Activated CD4-positive, alpha-beta T cell treated with anti-CD3 and anti-CD28 coated beads, Interleukin-2, amount 10 ng/mL, durations not matched to agents 24 days and 14 days (primary cell): ENCODE data around the gene SLC11A2. TPM values are rescaled to one million over a fixed set of nuclear protein-coding genes. Genes with fewer than 3 reads are reported as not detected.

ENCODE experiments used
- DNase-seq: peaks from one replicate; pipeline ENCODE4 v3.0.0; 2022
- H3K27ac Mint-ChIP-seq: one replicate; pipeline ENCODE4 v1.8.0; 2022; ENCODE audit warnings: mild to moderate bottlenecking, mixed read lengths
- H3K27me3 Mint-ChIP-seq: one replicate; pipeline ENCODE4 v1.8.0; 2022; ENCODE audit warnings: mixed read lengths
- H3K36me3 Mint-ChIP-seq: one replicate; pipeline ENCODE4 v1.8.0; 2022; ENCODE audit warnings: low read depth, mild to moderate bottlenecking, mixed read lengths
- H3K4me1 Mint-ChIP-seq: one replicate; pipeline ENCODE4 v1.8.0; 2021; ENCODE audit warnings: mixed read lengths
- H3K4me3 Mint-ChIP-seq: one replicate; pipeline ENCODE4 v1.8.0; 2022; ENCODE audit warnings: mild to moderate bottlenecking, moderate library complexity, mixed read lengths
- H3K9me3 Mint-ChIP-seq: one replicate; pipeline ENCODE4 v1.8.0; 2021; ENCODE audit warnings: mixed read lengths
- intact Hi-C: fragments of 100-400 bp; cut with micrococcal nuclease; formaldehyde crosslinking; loops from one replicate; pipeline ENCODE4 v1.15.1; 2023
- total RNA-seq: library from RNA; stranded (reverse); gene quantifications from 2 replicates; pipeline ENCODE4 v1.2.3, GENCODE V29; 2022

The SLC11A2 gene
- 54.2 and 56.2 TPM in 2 replicates for total RNA-seq

- Mint-ChIP-seq H3K4me1 (peaks cover 45% of the 10 kb centered on the region), H3K27me3 (peaks cover 9% of the 10 kb centered on the region), H3K27ac (peak within 1 kb of the TSS; percentile 100), H3K4me3 (peak within 1 kb of the TSS; percentile 99), H3K9me3 (no peaks in the 10 kb centered on the region), H3K36me3 (peaks cover 15% of the 10 kb centered on the region)
- peak; percentile 98 for DNase-seq
- intact Hi-C loops: loop anchor here (1.0 to 10.0 kb wide), 9 partner anchors 15 to 621 kb away; partner anchors contain the start of genes BIN2, CSRNP2, DAZAP2 and LARP4
Observed at GRCh38 chr12:51025836-51026638, at the start of gene SLC11A2. Gene SLC11A2, minus strand, starts transcription at chr12:51026384. Its CDS starts 15,656 bp downstream, at chr12:51010728.

- no peaks in the 10 kb centered on the region for H3K27me3 Mint-ChIP-seq
- DNase-seq: no peak
- H3K4me1 Mint-ChIP-seq: peaks cover 15% of the 10 kb centered on the region
- no peak overlapping the region for H3K4me3 Mint-ChIP-seq
- intact Hi-C loops: no loop called here
- peaks cover 27% of the 10 kb centered on the region for H3K36me3 Mint-ChIP-seq
- no peaks in the 10 kb centered on the region for H3K9me3 Mint-ChIP-seq
- no peak overlapping the region for H3K27ac Mint-ChIP-seq
Observed at GRCh38 chr12:51075390-51075789, 49.2 kb upstream of the SLC11A2 start.

- H3K9me3 Mint-ChIP-seq: no peaks in the 10 kb centered on the region
- H3K27me3 Mint-ChIP-seq: no peaks in the 10 kb centered on the region
- no peak for DNase-seq
- peaks cover 40% of the 10 kb centered on the region for H3K36me3 Mint-ChIP-seq
- H3K4me3 Mint-ChIP-seq: no peak overlapping the region
- peaks cover 11% of the 10 kb centered on the region for H3K4me1 Mint-ChIP-seq
- intact Hi-C loops: no loop called here
- no peak overlapping the region for H3K27ac Mint-ChIP-seq
Observed at GRCh38 chr12:51071663-51072062, 45.5 kb upstream of the SLC11A2 start.

- H3K4me3 Mint-ChIP-seq: no peak overlapping the region
- H3K36me3 Mint-ChIP-seq: peaks cover 45% of the 10 kb centered on the region
- no peak for DNase-seq
- no peaks in the 10 kb centered on the region for H3K4me1 Mint-ChIP-seq
- peak overlapping the region; percentile 5 for H3K27ac Mint-ChIP-seq
- intact Hi-C loops: no loop called here
- H3K9me3 Mint-ChIP-seq: no peaks in the 10 kb centered on the region
- no peaks in the 10 kb centered on the region for H3K27me3 Mint-ChIP-seq
Observed at GRCh38 chr12:51070004-51070403, 43.8 kb upstream of the SLC11A2 start.

- Mint-ChIP-seq H3K4me1 (no peaks in the 10 kb centered on the region), H3K36me3 (peaks cover 45% of the 10 kb centered on the region), H3K27ac (peak overlapping the region; percentile 22), H3K4me3 (no peak overlapping the region), H3K27me3 (no peaks in the 10 kb centered on the region), H3K9me3 (no peaks in the 10 kb centered on the region)
- intact Hi-C loops: no loop called here
- DNase-seq: no peak
Observed at GRCh38 chr12:51067771-51068170, 41.6 kb upstream of the SLC11A2 start.

GRCh38 chr12:51067229-51067628, 41.0 kb upstream of the SLC11A2 start:
- no peak for DNase-seq
- no peaks in the 10 kb centered on the region for H3K9me3 Mint-ChIP-seq
- no peaks in the 10 kb centered on the region for H3K4me1 Mint-ChIP-seq
- intact Hi-C loops: no loop called here
- no peak overlapping the region for H3K4me3 Mint-ChIP-seq
- peaks cover 47% of the 10 kb centered on the region for H3K36me3 Mint-ChIP-seq
- H3K27me3 Mint-ChIP-seq: no peaks in the 10 kb centered on the region
- H3K27ac Mint-ChIP-seq: no peak overlapping the region

- no peaks in the 10 kb centered on the region for H3K9me3 Mint-ChIP-seq
- H3K27me3 Mint-ChIP-seq: no peaks in the 10 kb centered on the region
- H3K4me1 Mint-ChIP-seq: no peaks in the 10 kb centered on the region
- no peak for DNase-seq
- intact Hi-C loops: no loop called here
- no peak overlapping the region for H3K4me3 Mint-ChIP-seq
- H3K27ac Mint-ChIP-seq: no peak overlapping the region
- H3K36me3 Mint-ChIP-seq: peaks cover 48% of the 10 kb centered on the region
Observed at GRCh38 chr12:51065530-51065929, 39.3 kb upstream of the SLC11A2 start.

- no peak for DNase-seq
- Mint-ChIP-seq H3K9me3 (no peaks in the 10 kb centered on the region), H3K36me3 (peaks cover 57% of the 10 kb centered on the region), H3K4me1 (no peaks in the 10 kb centered on the region), H3K4me3 (no peak overlapping the region), H3K27ac (peak overlapping the region; percentile 61), H3K27me3 (no peaks in the 10 kb centered on the region)
- intact Hi-C loops: no loop called here
Observed at GRCh38 chr12:51062631-51063397, 36.6 kb upstream of the SLC11A2 start.

GRCh38 chr12:51059086-51059485, 32.9 kb upstream of the SLC11A2 start:
- Mint-ChIP-seq H3K4me3 (no peak overlapping the region), H3K27me3 (no peaks in the 10 kb centered on the region), H3K9me3 (no peaks in the 10 kb centered on the region), H3K27ac (no peak overlapping the region), H3K36me3 (peaks cover 60% of the 10 kb centered on the region), H3K4me1 (no peaks in the 10 kb centered on the region)
- intact Hi-C loops: no loop called here
- no peak for DNase-seq

- intact Hi-C loops: no loop called here
- no peaks in the 10 kb centered on the region for H3K9me3 Mint-ChIP-seq
Observed at GRCh38 chr12:51056242-51056641, 30.1 kb upstream of the SLC11A2 start.

GRCh38 chr12:51055060-51055459, 28.9 kb upstream of the SLC11A2 start:
- H3K4me3 Mint-ChIP-seq: no peak overlapping the region
- no peak overlapping the region for H3K27ac Mint-ChIP-seq
- intact Hi-C loops: no loop called here
- peaks cover 53% of the 10 kb centered on the region for H3K36me3 Mint-ChIP-seq
- H3K9me3 Mint-ChIP-seq: no peaks in the 10 kb centered on the region
- no peaks in the 10 kb centered on the region for H3K27me3 Mint-ChIP-seq
- DNase-seq: no peak
- H3K4me1 Mint-ChIP-seq: peaks cover 5% of the 10 kb centered on the region

More at GRCh38 chr12:51056242-51056641, 30.1 kb upstream of the SLC11A2 start:
- no peak for DNase-seq
- Mint-ChIP-seq H3K27ac (no peak overlapping the region), H3K27me3 (no peaks in the 10 kb centered on the region), H3K4me1 (peaks cover 5% of the 10 kb centered on the region), H3K4me3 (no peak overlapping the region), H3K36me3 (peaks cover 60% of the 10 kb centered on the region)

- no peak overlapping the region for H3K4me3 Mint-ChIP-seq
Observed at GRCh38 chr12:51051787-51052186, 25.6 kb upstream of the SLC11A2 start.

GRCh38 chr12:51049525-51049924, 23.3 kb upstream of the SLC11A2 start:
- Mint-ChIP-seq H3K27me3 (no peaks in the 10 kb centered on the region), H3K9me3 (no peaks in the 10 kb centered on the region), H3K4me3 (peak overlapping the region; percentile 93), H3K4me1 (peaks cover 26% of the 10 kb centered on the region), H3K27ac (peak overlapping the region; percentile 90), H3K36me3 (peaks cover 28% of the 10 kb centered on the region)
- intact Hi-C loops: loop anchor here (2.0 to 5.0 kb wide), 3 partner anchors 273 to 647 kb away; partner anchors contain the start of genes BIN2 and LARP4
- DNase-seq: no peak

More at GRCh38 chr12:51051787-51052186, 25.6 kb upstream of the SLC11A2 start:
- intact Hi-C loops: no loop called here
- Mint-ChIP-seq H3K27ac (peak overlapping the region; percentile 68), H3K4me1 (peaks cover 25% of the 10 kb centered on the region), H3K9me3 (no peaks in the 10 kb centered on the region), H3K27me3 (no peaks in the 10 kb centered on the region), H3K36me3 (peaks cover 40% of the 10 kb centered on the region)
- no peak for DNase-seq
